Lower lobe of right lung (tissue), 2 donors: Measurements from ENCODE around the gene SKAP1. TPM values are rescaled to one million over a fixed set of nuclear protein-coding genes. Genes with fewer than 3 reads are reported as not detected.
"Not testable (repeated sequence)": the region's sequence is repeated elsewhere in the genome, so short reads cannot be mapped to it uniquely, and the experiment has no call there.

Experiments
- ATAC-seq, 2 donors: fragments of 200-7000 bp; cut with Tn5 transposase; one replicate each; pipeline ENCODE4 v1.9.1; 2020 to 2022; ENCODE audit warnings: mild to moderate bottlenecking in 2 of 2, moderate library complexity in 2 of 2
- DNase-seq: peaks from one replicate; pipeline ENCODE4 v3.0.0-alpha.2; 2020
- H3K27ac ChIP-seq: fragments of 200-600 bp; one replicate; pipeline ENCODE4 v1.8.0; 2022
- H3K27me3 ChIP-seq: fragments of 200-600 bp; one replicate; pipeline ENCODE4 v1.8.0; 2022; ENCODE audit warnings: low read depth
- H3K36me3 ChIP-seq: fragments of 200-600 bp; one replicate; pipeline ENCODE4 v1.8.0; 2022; ENCODE audit warnings: mild to moderate bottlenecking
- H3K4me1 ChIP-seq: fragments of 200-600 bp; one replicate; pipeline ENCODE4 v1.8.0; 2022
- H3K4me3 ChIP-seq: fragments of 200-600 bp; one replicate; pipeline ENCODE4 v1.8.0; 2022; ENCODE audit warnings: mild to moderate bottlenecking
- H3K9me3 ChIP-seq: fragments of 200-600 bp; one replicate; pipeline ENCODE4 v1.8.0; 2022
- CTCF ChIP-seq: fragments of 200-600 bp; IDR thresholded peaks from one replicate; pipeline ENCODE4 v1.8.0; 2022; ENCODE audit warnings: antibody characterized with exemption, mild to moderate bottlenecking
- intact Hi-C: fragments of 100-400 bp; cut with DNase I; formaldehyde crosslinking; loops from one replicate; pipeline ENCODE4 v1.11.0; 2022
- total RNA-seq: library from RNA; stranded (reverse); fragmentation: NEBNext Ultra II Directional; extraction: Animal tissue kit (Norgen Biotek cat#: 25700); gene quantifications from one replicate; pipeline ENCODE4 v1.2.1, GENCODE V29; 2021
- donor health status: DM: no; HTN: yes; CAD: no; lungs with severe emphysema.

The SKAP1 gene
- total RNA-seq, 1 donor from 2014 or later: 6.4 TPM

- no peak overlapping the region for H3K4me3 ChIP-seq
- H3K27ac ChIP-seq: no peak overlapping the region
- ATAC-seq (no peak), DNase-seq (no peak)
- no peaks in the 10 kb centered on the region for H3K9me3 ChIP-seq
- H3K4me1 ChIP-seq: no peaks in the 10 kb centered on the region
- no peak for TF ChIP-seq CTCF
- no peaks in the 10 kb centered on the region for H3K36me3 ChIP-seq
- intact Hi-C loops: no loop called here
- H3K27me3 ChIP-seq: peaks cover 38% of the 10 kb centered on the region
Observed at GRCh38 chr17:48432820-48433775, 3.1 kb upstream of the SKAP1 start.

GRCh38 chr17:48429156-48429555, 858 bp downstream of the SKAP1 start:
- no peak for DNase-seq
- no peaks in the 10 kb centered on the region for H3K4me1 ChIP-seq
- intact Hi-C loops: no loop called here
- TF ChIP-seq CTCF: no peak
- peaks cover 42% of the 10 kb centered on the region for H3K27me3 ChIP-seq
- no peaks in the 10 kb centered on the region for H3K36me3 ChIP-seq
- no peak for ATAC-seq
- H3K27ac ChIP-seq: peak overlapping the region; percentile 56
- H3K9me3 ChIP-seq: no peaks in the 10 kb centered on the region
- peak overlapping the region; percentile 46 for H3K4me3 ChIP-seq

GRCh38 chr17:48427598-48427997, 2.4 kb downstream of the SKAP1 start:
- ATAC-seq (no peak), DNase-seq (no peak)
- Histone ChIP-seq H3K27me3 (peaks cover 38% of the 10 kb centered on the region), H3K27ac (no peak overlapping the region), H3K36me3 (no peaks in the 10 kb centered on the region), H3K4me3 (no peak overlapping the region), H3K9me3 (no peaks in the 10 kb centered on the region), H3K4me1 (no peaks in the 10 kb centered on the region)
- intact Hi-C loops: no loop called here
- TF ChIP-seq CTCF: no peak

GRCh38 chr17:48426761-48427500, 3.1 kb downstream of the SKAP1 start:
- ATAC-seq (no peak), DNase-seq (no peak)
- no peak for TF ChIP-seq CTCF
- no peaks in the 10 kb centered on the region for H3K36me3 ChIP-seq
- no peaks in the 10 kb centered on the region for H3K9me3 ChIP-seq
- H3K4me3 ChIP-seq: no peak overlapping the region
- intact Hi-C loops: no loop called here
- no peak overlapping the region for H3K27ac ChIP-seq
- H3K27me3 ChIP-seq: peaks cover 32% of the 10 kb centered on the region
- H3K4me1 ChIP-seq: no peaks in the 10 kb centered on the region

GRCh38 chr17:48426019-48426665, 3.9 kb downstream of the SKAP1 start:
- Histone ChIP-seq H3K27ac (no peak overlapping the region), H3K9me3 (no peaks in the 10 kb centered on the region), H3K4me3 (no peak overlapping the region), H3K4me1 (no peaks in the 10 kb centered on the region), H3K27me3 (peaks cover 25% of the 10 kb centered on the region), H3K36me3 (no peaks in the 10 kb centered on the region)
- DNase-seq (no peak), ATAC-seq (no peak)
- TF ChIP-seq CTCF: no peak
- intact Hi-C loops: no loop called here

- H3K27me3 ChIP-seq, H3K9me3 ChIP-seq, H3K4me3 ChIP-seq, H3K4me1 ChIP-seq, ATAC-seq, H3K27ac ChIP-seq, intact Hi-C loops, DNase-seq, H3K36me3 ChIP-seq: not testable (repeated sequence)
Observed at GRCh38 chr17:48422060-48422459, 8.0 kb downstream of the SKAP1 start.
